ENCODE data around the gene REXO4. TPM values are rescaled to one million over a fixed set of nuclear protein-coding genes. Genes with fewer than 3 reads are reported as not detected.
"Not testable (repeated sequence)": the region's sequence is repeated elsewhere in the genome, so short reads cannot be mapped to it uniquely, and the experiment has no call there.

REXO4 gene
- total RNA-seq, 1 experiment from 2014 or later: 21.2 TPM

DNA sequence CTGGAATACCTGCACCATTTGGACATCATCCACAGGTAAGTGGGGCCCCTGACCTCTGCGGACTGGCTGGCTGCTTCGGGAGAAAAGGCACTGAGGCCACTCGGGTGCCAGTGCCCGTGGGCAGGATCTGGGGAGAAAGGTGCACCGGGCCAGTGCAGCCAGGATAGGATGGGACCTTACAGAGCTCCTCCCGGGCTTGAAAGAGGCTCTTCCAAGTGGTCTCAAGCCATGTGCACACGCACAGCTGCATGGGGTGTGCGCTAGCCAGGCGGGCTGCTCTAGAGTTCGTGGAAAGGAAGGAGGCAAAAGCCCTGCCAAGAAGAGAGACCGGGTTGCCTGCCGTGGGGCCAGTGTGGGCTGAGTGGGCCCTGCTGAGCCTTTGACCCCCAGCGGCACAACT, 28.2 kb downstream of the REXO4 start:
- no peak for DNase-seq (ENCODE audit: low read depth)

DNA sequence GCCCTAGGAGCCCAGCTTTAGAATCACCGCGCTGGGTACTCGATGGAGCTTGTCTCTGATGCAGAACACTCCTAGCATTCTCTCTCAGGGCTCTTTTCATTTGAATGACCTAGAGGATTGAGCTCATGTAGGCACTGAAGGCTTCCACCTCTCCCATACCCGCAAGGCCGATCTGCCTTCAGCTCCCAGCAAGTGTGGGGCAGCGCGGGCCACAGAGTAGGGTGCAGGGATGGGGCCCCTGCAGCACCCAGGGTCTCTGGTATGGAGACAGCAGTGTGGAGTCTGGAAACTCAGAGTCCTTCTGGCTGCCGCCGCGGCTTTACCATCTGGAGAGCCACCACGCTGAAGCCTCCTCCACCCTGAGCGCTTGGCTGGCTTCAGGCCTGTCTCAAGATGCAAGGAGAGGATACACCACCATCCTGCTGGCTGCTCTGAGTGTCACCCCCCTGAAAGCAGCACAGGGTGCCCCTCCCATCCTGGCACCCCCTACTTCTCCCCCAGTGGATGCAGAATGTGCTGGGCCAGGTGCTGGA, 28.7 kb downstream of the REXO4 start:
- no peak for DNase-seq (ENCODE audit: low read depth)

DNA sequence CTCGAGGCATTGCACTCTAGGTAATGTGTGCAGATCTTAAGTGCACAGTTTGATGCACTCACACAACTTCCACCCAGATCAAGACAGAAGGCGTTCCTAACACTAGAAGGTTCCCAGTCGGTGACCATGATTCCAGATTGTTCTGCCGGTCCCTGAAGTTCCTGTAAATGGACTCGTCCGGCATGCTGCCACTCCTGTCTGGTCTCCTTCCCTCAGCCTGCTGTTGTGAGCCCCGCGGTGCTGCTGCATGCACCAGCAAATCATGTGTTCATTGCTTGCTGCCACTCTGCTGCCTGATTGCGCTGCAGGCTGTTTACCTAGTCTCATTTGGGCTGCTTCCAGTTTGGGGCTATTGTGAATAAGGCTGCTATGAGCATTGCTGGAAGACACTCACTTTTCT, 30.1 kb downstream of the REXO4 start:
- peak; percentile 14 for DNase-seq (ENCODE audit: low read depth)

DNA sequence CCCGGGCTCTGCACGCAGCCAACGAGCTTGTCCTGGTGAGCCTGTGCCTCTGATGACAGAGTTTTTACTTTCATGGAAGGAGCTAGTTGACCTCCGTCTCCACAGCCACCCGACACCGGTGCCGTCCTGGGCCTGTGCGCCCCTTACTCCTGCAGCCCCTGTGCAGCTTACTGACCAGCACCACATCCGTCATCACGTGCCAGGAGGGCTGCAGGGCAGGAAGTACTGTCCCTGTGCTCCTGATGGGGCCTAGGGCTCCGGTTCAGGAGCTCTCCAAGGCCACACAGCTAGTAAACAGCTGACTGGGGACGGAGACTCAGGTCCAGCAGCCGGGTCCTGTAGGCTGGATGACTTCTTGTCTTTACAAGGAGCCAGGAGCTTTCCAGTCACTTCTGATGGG, 31.5 kb downstream of the REXO4 start:
- no peak for DNase-seq (ENCODE audit: low read depth)

DNA sequence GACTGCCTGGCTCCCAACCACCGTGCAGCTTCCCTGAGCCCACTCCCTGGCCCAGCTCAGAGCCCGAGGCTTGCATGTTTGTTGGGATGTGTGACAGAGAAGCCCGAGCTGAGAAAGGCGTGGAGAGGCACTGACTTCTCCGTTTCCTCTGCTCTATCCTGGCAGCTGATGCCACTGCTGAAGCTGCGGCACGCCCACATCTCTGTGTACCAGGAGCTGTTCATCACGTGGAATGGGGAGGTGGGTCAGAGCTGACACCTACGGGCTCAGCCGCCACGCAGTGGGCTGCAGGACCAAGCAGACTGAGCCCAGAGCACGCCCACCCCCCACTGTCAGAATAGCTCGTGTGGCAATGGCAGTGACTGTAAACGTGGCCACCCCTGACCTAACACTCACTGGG, 32.4 kb downstream of the REXO4 start:
- no peak for DNase-seq (ENCODE audit: low read depth)

DNA sequence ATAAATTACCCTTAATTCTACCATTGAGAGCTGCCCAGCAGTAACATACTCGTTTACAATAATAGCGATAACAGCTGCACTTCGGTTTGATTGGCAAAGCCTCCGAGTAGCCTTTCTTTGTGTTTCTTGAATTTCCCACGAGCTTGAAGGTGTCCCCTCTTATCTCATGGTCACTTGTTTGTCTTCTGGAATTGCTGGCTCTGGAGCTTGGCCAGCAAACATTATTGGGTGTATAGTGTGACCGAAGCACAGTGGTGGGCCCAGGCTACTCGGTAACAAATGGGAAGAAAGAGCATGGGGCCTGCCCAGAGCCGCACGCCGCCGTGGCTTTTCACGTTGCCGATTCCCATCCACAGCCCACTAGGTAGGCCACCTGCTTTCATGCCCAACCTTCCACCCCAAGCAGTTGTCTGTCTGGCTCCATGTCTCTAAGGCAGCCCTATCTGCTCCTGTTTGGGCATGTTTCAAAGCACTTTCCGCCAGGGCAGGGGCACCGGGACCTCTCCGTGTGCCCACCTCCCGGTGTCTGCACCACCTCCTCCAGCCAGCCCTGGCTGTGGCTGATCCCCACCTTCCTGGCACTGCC, 33.0 kb downstream of the REXO4 start:
- no peak for DNase-seq (ENCODE audit: low read depth)

DNA sequence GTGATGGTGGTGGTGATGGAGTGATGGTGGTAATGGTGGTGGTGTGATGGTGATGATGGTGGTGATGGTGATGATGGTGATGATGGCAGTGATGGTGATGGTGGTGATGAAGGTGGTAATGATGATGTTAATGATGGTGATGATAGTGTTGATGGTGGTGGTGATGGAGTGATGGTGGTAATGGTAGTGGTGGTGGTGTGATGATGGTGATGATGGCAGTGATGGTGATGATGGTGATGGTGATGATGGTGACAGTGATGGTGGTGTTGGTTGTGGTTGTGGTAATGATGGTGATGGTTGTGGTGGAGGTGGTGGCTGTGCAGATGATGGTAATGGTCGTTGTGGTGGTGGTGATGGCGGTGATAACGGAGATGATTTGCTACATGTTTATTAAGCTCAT, 34.4 kb downstream of the REXO4 start:
- no peak for DNase-seq (ENCODE audit: low read depth)

DNA sequence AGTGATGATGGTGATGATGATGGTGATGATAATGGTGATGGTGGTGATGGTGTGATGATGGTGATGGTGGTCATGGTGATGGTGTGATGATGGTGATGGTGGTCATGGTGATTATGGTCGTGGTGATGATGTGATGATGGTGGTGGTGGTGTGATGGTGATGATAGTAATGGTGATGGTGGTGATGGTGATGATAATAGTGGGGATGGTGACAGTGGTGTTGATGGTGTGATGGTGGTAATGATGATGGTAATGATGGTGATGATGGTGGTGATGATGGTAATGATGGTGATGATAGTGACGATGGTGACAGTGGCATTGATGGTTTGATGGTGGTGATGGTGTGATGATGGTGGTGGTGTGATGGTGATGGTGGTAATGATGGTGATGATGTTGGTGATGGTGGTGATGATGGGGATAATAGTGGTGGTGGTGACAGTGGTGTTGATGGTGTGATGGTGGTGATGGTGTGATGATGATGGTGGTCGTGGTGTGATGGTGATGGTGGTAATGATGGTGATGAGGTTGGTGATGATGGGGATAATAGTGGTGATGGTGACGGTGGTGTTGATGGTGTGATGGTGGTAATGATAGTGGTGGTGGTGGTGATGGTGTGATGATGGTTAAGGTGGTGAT, 35.2 kb downstream of the REXO4 start:
- DNase-seq (ENCODE audit: low read depth): no peak

DNA sequence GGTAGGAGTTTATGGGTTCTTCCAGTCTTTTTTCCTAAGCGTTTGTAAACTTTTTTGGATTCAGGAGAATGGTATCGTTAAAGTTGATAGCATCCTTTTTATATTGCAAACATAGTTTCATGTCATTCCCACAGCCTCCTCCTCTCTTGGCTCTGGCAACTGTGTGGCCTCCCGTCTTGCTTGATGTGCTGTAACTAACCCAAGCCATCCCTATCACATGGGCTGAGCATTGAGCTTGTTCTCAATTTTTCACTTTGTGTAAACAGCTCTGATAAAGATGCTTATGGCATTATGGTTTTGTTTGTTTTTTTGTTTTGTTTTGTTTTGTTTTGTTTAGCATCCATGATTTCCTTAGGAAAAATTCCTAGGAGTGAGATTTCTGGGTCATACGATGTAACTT, 37.1 kb downstream of the REXO4 start:
- no peak for DNase-seq (ENCODE audit: low read depth)

DNA sequence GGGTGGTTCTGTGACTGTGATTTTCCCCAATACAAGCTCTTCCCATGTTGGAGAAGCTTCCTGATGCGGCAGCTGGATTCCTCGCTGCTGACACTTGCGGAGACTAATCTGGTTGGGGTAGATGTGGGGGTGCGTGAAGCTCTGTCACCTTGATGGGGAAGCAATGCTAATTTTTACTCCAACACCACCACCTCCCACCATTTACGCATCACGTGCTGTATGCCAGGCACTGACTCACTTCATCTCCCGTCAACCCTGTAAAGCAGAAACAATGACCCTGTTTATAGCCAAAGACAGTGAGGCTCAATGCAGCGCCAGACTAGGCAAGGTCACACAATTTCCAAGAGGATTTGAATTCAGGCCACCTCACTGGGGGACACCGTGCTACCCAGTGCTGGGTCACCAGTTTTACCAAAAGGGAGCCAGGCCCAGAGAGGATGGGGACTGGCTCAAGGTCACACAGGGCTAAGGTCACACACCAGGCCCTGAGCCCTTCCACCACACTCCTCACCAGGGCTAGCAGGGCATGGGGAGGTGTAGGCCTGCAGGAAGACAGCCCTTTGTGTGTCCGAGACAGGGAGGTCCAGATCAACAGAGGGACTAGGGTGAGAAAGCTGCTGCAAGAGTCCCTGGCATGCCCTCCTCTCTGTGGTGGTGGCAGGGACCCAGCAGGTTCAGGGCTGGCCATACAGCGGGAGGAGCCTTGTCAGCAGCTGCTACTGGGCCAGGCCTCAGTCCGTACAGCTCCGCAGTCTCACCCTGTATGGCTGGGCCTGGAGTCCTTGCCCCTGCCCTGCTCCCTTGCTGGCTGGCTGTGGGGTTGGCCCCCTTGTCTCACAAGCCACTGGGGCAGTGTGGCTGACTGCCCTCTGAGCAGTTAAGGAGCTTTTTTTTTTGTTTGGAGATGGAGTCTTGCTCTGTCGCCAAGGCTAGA, 38.4 kb downstream of the REXO4 start:
- no peak for DNase-seq (ENCODE audit: low read depth)

DNA sequence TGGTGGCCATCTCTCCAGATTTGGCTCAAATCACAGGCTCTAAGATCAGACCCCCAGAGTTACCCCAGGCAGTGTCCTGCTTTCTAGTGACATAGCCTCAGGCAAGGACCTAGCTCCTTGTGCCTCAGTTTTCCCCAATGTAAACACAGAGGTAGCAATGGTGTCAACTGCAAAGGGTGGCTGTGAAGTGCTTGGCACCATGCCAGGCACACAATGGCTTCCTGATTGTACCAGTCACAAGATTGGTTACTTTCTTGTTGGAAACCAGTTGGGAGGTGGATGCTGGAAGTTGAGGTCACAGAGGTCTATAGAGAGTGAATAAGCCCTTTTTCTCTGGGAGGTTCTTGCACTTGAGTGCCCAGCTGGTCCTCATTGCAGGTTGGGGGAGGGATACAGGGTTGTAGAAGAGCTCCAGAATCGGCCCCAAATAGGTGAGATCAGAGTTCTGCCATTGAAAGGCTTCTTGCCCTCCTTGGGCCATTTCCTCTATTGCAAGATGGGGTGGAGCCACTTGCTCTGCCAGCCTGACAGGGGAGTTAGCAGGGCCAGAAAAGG, 39.3 kb downstream of the REXO4 start:
- no peak for DNase-seq (ENCODE audit: low read depth)

DNA sequence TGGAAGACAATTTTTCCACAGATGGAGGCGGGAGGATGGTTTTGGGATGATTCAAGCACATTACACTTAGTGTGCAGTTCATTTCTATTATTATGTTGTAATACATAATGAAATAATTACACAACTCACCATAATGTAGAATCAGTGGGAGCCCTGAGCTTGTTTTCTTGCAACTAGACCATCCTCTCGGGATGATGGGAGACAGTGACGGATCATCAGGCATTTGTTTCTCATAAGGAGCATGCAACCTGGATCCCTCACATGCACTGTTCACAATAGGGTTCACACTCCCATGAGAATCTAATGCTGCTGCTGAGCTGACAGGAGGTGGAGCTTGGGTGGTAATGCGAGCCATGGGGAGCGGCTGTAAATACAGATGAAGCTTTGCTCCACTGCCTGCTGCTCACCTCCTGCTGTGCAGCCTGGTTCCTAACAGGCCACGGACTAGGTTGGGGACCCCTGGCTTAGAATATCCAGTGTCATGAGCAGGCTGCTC, 40.0 kb downstream of the REXO4 start:
- DNase-seq (ENCODE audit: low read depth): no peak

DNA sequence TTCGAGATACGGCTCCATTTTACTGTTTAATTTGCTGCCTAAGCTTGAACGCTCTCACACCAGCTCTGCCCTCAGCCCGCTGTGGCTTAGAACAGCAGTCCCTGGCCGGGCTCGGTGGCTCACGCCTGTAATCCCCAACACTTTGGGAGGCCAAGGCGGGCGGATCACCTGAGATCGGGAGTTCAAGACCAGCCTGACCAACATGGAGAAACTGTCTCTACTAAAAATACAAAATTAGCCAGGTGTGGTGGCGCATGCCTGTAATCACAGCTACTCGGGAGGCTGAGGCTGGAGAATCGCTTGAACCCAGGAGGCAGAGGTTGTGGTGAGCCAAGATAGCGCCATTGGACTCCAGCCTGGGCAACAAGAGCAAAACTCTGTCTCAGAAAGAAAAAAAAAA, 40.5 kb downstream of the REXO4 start:
- DNase-seq (ENCODE audit: low read depth): not testable (repeated sequence)

DNA sequence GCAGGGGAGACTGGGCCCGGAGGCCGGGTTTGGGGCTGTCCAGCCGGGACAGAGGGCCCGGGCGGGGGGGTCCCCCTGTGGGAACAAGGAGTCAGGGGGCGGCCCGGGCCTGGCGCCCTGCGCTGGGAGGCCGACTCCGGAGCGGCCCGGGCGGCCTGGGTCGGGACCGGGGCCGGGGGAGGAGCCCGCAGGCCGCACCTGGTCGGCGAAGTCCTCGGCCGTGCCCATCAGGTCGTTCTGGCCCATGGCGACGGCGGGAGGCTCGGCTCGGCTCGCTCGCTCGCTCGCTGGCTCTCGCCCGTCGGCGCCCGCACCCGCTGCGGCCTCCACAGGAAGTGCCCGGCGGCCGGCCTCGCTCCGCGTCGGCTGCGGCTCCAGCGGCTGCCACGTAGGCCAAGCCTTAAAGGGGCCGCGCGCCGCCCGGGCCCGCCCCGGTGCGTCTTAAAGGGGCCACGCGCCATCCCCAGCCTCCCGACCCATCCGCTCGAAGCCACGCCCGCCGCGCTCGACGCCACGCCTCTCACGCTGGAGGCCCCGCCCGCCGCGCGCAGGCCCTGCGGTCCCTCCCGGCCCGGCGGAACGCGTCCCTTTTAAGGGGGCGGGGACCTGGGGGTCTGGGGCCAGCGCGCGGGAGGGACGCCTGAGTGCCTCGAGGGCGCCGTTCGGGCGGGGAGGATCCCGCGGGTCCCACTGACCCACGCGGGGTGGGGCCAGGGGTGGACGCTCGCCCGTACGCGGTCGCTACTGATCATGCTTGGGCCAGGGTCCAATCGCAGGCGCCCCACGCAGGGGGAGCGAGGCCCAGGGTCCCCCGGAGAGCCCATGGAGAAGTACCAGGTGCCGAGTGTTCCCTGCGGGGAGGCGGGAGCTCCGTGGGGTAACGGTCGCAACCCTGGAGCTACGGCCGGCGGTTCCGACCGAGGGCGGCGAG, 41.8 kb downstream of the REXO4 start, which contains the start of the genes STKLD1 and SURF4:
Gene STKLD1 (plus strand): TSS at position 643 of the 931 bp plus-strand sequence. CDS start 108 bp downstream, at position 751.
Gene SURF4 (minus strand): TSS at position 337 of the 931 bp plus-strand sequence. CDS start 91 bp downstream, at position 246.
- peak; percentile 94 for DNase-seq (ENCODE audit: low read depth)

DNA sequence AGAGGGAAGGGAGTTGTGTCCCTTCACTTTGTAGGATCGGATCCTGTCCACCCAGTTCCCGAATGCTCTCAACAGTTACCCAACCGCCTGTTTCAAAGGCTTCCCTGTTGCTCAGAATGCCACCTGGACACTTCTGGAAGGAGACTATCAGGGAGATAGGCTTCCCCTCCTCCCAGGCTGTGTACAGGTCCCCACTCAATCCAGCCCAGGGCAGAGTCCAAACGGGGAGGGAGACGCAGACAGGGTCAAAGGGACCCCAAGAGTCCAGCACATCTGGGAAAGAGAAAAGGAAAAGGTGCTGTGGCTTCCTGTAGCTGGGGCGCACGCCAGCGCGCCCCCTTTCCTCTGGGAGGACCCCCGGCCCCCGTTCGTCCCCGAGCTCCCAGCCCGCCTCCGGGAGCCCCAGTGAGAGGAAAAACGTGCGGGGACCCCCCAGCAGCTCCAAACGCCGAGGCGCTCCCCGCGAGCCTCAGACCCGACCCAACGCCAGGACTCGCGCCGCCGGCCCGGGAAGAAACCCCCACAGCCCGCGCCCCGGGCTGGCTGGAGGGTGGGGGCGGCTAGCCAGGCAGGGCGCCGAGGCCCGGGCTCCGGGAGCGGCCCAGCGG, 42.6 kb downstream of the REXO4 start:
- DNase-seq (ENCODE audit: low read depth): peak; percentile 67

DNA sequence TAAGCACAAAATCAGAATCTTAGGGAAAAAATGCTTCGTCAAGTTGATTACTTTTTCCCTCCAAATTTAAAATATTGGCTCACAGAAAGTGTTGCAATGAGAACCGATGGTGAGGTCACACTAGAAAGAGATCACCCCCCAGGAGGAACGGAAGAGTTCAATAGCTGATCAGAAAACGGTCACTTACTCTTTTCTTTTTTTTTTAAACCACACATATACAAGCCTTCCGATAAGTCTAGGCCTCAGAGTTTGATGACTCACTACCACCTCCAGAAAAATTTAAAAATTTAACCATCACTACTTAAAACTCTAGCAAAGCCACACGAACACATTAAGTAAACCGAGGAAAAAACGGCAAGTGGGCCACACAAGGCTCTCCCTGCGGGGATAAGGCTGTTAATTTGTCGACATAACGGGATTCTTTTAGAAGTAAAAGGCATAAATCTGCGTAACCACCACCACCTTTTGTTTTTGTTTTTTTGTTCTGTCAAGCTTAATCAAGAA, 43.1 kb downstream of the REXO4 start:
- DNase-seq (ENCODE audit: low read depth): peak; percentile 66

DNA sequence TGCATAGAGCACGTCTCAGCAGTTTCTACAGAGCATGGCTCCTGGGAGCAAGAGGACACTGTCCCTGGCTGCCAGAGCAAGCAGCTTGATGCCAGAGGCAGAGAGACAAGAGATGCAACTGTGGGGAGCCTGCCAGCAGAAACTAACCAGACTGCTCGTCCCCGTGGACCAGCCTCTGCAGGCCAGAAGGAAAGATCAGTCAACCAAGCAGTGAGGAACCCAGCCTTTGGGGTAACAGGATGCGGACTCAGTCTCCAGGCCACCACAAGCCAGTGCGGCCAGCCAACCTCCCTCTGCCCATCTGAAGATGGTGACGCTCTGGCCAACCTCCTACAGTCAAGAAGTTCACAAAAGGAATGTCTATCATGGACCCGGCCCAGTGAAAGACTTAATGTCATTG, 45.7 kb downstream of the REXO4 start:
- no peak for DNase-seq (ENCODE audit: low read depth)

DNA sequence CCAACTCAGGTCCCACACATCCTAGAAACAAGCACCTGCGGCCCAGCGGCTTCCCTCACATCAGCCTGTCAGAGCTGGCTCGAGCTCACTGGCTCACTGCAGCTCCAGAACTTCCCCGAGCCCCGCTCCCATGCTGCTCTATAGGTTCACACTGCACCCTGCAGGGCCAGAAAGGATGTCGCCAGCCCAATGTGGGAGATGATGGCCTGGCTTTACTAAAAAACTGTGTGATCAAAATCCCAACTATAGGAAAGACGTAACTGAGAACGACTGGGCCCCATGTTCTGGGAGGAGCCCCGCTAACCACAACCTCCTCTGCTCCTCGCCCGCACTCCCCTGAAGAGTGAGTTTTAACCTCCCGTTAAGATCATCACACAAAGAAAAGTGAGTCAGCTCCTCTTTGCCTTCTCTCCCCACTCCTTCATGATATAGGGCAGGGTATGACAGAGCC, 46.5 kb downstream of the REXO4 start:
- DNase-seq (ENCODE audit: low read depth): no peak

DNA sequence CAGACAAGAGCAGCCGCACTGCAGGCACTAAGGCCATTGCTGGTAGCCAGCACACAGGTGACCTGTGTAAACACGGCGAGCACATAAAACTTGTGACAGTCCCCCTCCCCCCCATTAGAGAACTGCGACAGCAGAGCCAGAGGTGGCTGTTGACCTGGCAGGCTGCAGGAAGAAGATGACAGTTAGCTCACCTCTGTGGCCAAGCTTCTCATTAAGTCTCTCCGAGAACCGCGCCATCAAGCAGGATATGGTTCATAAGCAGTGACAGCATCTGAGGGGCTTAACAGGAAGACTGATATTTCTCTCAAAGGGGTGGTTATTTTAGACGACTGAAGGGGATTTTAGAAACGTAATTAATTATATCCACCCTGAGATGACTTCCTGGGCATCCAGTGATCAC, 47.1 kb downstream of the REXO4 start:
- no peak for DNase-seq (ENCODE audit: low read depth)

DNA sequence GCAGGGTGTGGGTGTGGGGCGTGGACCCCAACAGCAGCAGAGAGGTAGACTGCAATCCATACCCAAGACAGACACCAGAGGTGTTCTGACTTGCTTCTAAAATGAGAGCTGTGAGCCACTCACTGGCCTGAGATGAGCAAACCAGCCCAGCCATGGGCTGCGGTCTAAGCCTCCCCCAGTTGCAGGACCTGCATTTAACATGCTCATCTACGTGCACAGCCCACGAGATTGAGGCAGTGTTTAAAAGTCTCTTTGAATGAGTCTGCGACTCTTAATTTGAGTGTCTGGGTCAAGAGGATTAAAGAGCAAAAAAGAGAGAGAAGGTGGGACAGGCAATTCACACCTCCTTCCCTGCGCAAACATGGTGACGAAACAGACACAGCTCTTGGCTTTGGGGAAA, 47.9 kb downstream of the REXO4 start:
- DNase-seq (ENCODE audit: low read depth): no peak

Data from M059J (cell line).